MM.1S (cell line): ENCODE data around the gene ATG10.

Experiments
- DNase-seq: peaks from one replicate; pipeline ENCODE4 v3.0.0-alpha.2; 2015
- H2AFZ ChIP-seq: fragments of 300-600 bp; sonication (generic); 2 replicates; pipeline ENCODE4 v1.6.0; 2016; ENCODE audit warnings: antibody characterized with exemption, low read length
- H3F3A ChIP-seq: fragments of 300-600 bp; sonication (generic); 2 replicates; pipeline ENCODE4 v1.6.1; 2016; ENCODE audit warnings: mild to moderate bottlenecking, antibody characterized with exemption, low read length, moderate library complexity, mixed read lengths; ENCODE audit not compliant: insufficient read depth
- H3K27ac ChIP-seq: fragments of 300-600 bp; sonication (generic); 2 replicates; pipeline ENCODE4 v1.5.1; 2016; ENCODE audit warnings: mild to moderate bottlenecking, low read length
- H3K27me3 ChIP-seq: fragments of 300-600 bp; sonication (generic); replicated peaks from 2 replicates; pipeline ENCODE4 v1.6.0; 2016; ENCODE audit warnings: low read length; ENCODE audit not compliant: insufficient read depth
- H3K36me3 ChIP-seq: fragments of 300-600 bp; sonication (generic); replicated peaks from 2 replicates; pipeline ENCODE4 v1.6.1; 2016; ENCODE audit warnings: mild to moderate bottlenecking, low read length, mixed read lengths; ENCODE audit not compliant: insufficient read depth
- H3K4me1 ChIP-seq: fragments of 300-600 bp; sonication (generic); 2 replicates; pipeline ENCODE4 v1.6.1; 2016; ENCODE audit warnings: low read length, mixed read lengths
- H3K4me2 ChIP-seq: fragments of 300-600 bp; sonication (generic); 2 replicates; pipeline ENCODE4 v1.6.0; 2016; ENCODE audit warnings: low read depth, low read length
- H3K4me3 ChIP-seq: fragments of 300-600 bp; sonication (generic); 2 replicates; pipeline ENCODE4 v1.5.1; 2016; ENCODE audit warnings: low read length, mixed read lengths
- H3K79me2 ChIP-seq: fragments of 300-600 bp; sonication (generic); 2 replicates; pipeline ENCODE4 v1.6.1; 2016; ENCODE audit warnings: mixed run types, low read length, mixed read lengths
- H3K9ac ChIP-seq: fragments of 300-600 bp; sonication (generic); 2 replicates; pipeline ENCODE4 v1.6.1; 2016; ENCODE audit warnings: low read length, mixed read lengths
- H3K9me2 ChIP-seq: fragments of 300-600 bp; sonication (generic); replicated peaks from 2 replicates; pipeline ENCODE4 v1.6.1; 2016; ENCODE audit warnings: mild to moderate bottlenecking, low read length, mixed read lengths; ENCODE audit not compliant: insufficient read depth
- H3K9me3 ChIP-seq: fragments of 300-600 bp; sonication (generic); replicated peaks from 2 replicates; pipeline ENCODE4 v1.6.1; 2016; ENCODE audit warnings: mild to moderate bottlenecking, low read length, mixed read lengths; ENCODE audit not compliant: insufficient read depth
- H4K20me1 ChIP-seq: fragments of 300-600 bp; sonication (generic); 2 replicates; pipeline ENCODE4 v1.6.1; 2016; ENCODE audit warnings: mild to moderate bottlenecking, low read length, moderate library complexity, mixed read lengths; ENCODE audit not compliant: insufficient read depth
- EZH2 ChIP-seq: fragments of 300-600 bp; sonication (generic); optimal IDR thresholded peaks from 2 replicates; pipeline ENCODE3; 2017; ENCODE audit warnings: low read depth, mild to moderate bottlenecking, antibody characterized with exemption, low read length, mixed read lengths
- EZH2phosphoT487 ChIP-seq: fragments of 300-600 bp; sonication (generic); IDR thresholded peaks from 2 replicates; pipeline ENCODE4 v1.6.1; 2018; ENCODE audit warnings: antibody characterized with exemption, low read length
- TF ChIP-seq, protein P1 (sequence below): fragments of 300-600 bp; sonication (generic); IDR thresholded peaks from 2 replicates; pipeline ENCODE4 v1.5.1; 2016; ENCODE audit warnings: antibody characterized with exemption, low read length, mixed read lengths

The ATG10 gene

GRCh38 chr5:82183828-82184227 is 212.0 kb downstream of the ATG10 start:
- no peak overlapping the region for H3K4me3 ChIP-seq
- no peak overlapping the region for H3K27ac ChIP-seq
- H3K9me2 ChIP-seq, result no peaks in the 10 kb centered on the region
- no peaks in the 10 kb centered on the region for H3K9me3 ChIP-seq
- no peaks in the 10 kb centered on the region for H3K27me3 ChIP-seq
- no peaks in the 10 kb centered on the region for H3K36me3 ChIP-seq
- H3K4me1 ChIP-seq, result no peaks in the 10 kb centered on the region
- H3K4me2 ChIP-seq, result no peak overlapping the region
- H3K79me2 ChIP-seq, result no peaks in the 10 kb centered on the region
- no peaks in the 10 kb centered on the region for H3F3A ChIP-seq
- no peak overlapping the region for H2AFZ ChIP-seq
- H3K9ac ChIP-seq, result no peak overlapping the region
- H4K20me1 ChIP-seq, result no peaks in the 10 kb centered on the region
- TF ChIP-seq, protein P1, sequence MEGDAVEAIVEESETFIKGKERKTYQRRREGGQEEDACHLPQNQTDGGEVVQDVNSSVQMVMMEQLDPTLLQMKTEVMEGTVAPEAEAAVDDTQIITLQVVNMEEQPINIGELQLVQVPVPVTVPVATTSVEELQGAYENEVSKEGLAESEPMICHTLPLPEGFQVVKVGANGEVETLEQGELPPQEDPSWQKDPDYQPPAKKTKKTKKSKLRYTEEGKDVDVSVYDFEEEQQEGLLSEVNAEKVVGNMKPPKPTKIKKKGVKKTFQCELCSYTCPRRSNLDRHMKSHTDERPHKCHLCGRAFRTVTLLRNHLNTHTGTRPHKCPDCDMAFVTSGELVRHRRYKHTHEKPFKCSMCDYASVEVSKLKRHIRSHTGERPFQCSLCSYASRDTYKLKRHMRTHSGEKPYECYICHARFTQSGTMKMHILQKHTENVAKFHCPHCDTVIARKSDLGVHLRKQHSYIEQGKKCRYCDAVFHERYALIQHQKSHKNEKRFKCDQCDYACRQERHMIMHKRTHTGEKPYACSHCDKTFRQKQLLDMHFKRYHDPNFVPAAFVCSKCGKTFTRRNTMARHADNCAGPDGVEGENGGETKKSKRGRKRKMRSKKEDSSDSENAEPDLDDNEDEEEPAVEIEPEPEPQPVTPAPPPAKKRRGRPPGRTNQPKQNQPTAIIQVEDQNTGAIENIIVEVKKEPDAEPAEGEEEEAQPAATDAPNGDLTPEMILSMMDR, result no peak
- TF ChIP-seq EZH2 (no peak), EZH2phosphoT487 (no peak)
- DNase-seq, result no peak

- Histone ChIP-seq H3K9me3 (no peaks in the 10 kb centered on the region), H4K20me1 (no peaks in the 10 kb centered on the region), H3K9me2 (no peaks in the 10 kb centered on the region), H3K36me3 (no peaks in the 10 kb centered on the region), H3K4me2 (no peak overlapping the region), H3K4me1 (no peaks in the 10 kb centered on the region), H3K9ac (no peak overlapping the region), H2AFZ (no peak overlapping the region), H3K27ac (no peak overlapping the region), H3F3A (no peaks in the 10 kb centered on the region), H3K27me3 (no peaks in the 10 kb centered on the region), H3K79me2 (no peaks in the 10 kb centered on the region), H3K4me3 (no peak overlapping the region)
- no peak for TF ChIP-seq EZH2
- DNase-seq, result no peak
Measured at GRCh38 chr5:82185851-82186250, 214.0 kb downstream of the ATG10 start.

- DNase-seq, result no peak
- Histone ChIP-seq H3K27me3 (no peaks in the 10 kb centered on the region), H3K4me2 (no peak overlapping the region)
Measured at GRCh38 chr5:82197550-82197949, 225.7 kb downstream of the ATG10 start.

GRCh38 chr5:82204567-82204966 is 232.7 kb downstream of the ATG10 start:
- Histone ChIP-seq H3K79me2 (no peaks in the 10 kb centered on the region), H3K4me2 (no peak overlapping the region), H3K4me3 (no peak overlapping the region), H3K9me3 (no peaks in the 10 kb centered on the region), H3K9ac (no peak overlapping the region), H4K20me1 (no peaks in the 10 kb centered on the region), H3K36me3 (no peaks in the 10 kb centered on the region), H3K27me3 (no peaks in the 10 kb centered on the region), H3F3A (no peaks in the 10 kb centered on the region), H3K27ac (no peak overlapping the region), H3K9me2 (no peaks in the 10 kb centered on the region), H3K4me1 (no peaks in the 10 kb centered on the region), H2AFZ (no peak overlapping the region)
- TF ChIP-seq, protein P1, result no peak
- TF ChIP-seq EZH2phosphoT487, result no peak
- TF ChIP-seq EZH2, result no peak
- DNase-seq, result no peak

More at GRCh38 chr5:82197550-82197949, 225.7 kb downstream of the ATG10 start:
- Histone ChIP-seq H3F3A (no peaks in the 10 kb centered on the region), H3K4me1 (no peaks in the 10 kb centered on the region), H2AFZ (no peak overlapping the region), H3K9me3 (no peaks in the 10 kb centered on the region), H3K36me3 (no peaks in the 10 kb centered on the region), H3K9me2 (no peaks in the 10 kb centered on the region), H3K27ac (no peak overlapping the region), H3K79me2 (no peaks in the 10 kb centered on the region), H3K9ac (no peak overlapping the region), H3K4me3 (no peak overlapping the region), H4K20me1 (no peaks in the 10 kb centered on the region)
- TF ChIP-seq EZH2phosphoT487, result no peak
- TF ChIP-seq EZH2, result no peak
- TF ChIP-seq, protein P1, result no peak
